Activated gamma-delta T cell treated with anti-CD3 and anti-CD28 coated beads, Interleukin-2, amount 50 U/mL, for 16 hours (primary cell): ENCODE data around the gene DGLUCY.
A peak's percentile ranks its signal among the peaks of the same experiment; 100 is the strongest.
"Not testable (repeated sequence)": the region's sequence is repeated elsewhere in the genome, so short reads cannot be mapped to it uniquely, and the experiment has no call there.

ENCODE experiments used
- DNase-seq: peaks from one replicate; pipeline ENCODE4 v3.0.0-alpha.2; 2020; ENCODE audit warnings: low read depth

The DGLUCY gene

GRCh38 chr14:91108941-91109611, 4.8 kb upstream of the DGLUCY start:
- no peak for DNase-seq

- DNase-seq, result no peak
Observed at GRCh38 chr14:91111443-91111842, 2.4 kb upstream of the DGLUCY start.

- DNase-seq, result no peak
Observed at GRCh38 chr14:91112194-91112593, 1.7 kb upstream of the DGLUCY start.

GRCh38 chr14:91114079-91115065, 499 bp downstream of the DGLUCY start:
- DNase-seq, result peak; percentile 36

- no peak for DNase-seq
Observed at GRCh38 chr14:91115986-91116770, 2.3 kb downstream of the DGLUCY start.

- peak; percentile 24 for DNase-seq
Observed at GRCh38 chr14:91116913-91117588, 3.2 kb downstream of the DGLUCY start.

GRCh38 chr14:91117960-91118359, 4.1 kb downstream of the DGLUCY start:
- DNase-seq, result no peak

- no peak for DNase-seq
Observed at GRCh38 chr14:91118511-91119068, 4.7 kb downstream of the DGLUCY start.

- no peak for DNase-seq
Observed at GRCh38 chr14:91119556-91120311, 5.9 kb downstream of the DGLUCY start.

- DNase-seq, result no peak
Observed at GRCh38 chr14:91123201-91123600, 9.3 kb downstream of the DGLUCY start.

GRCh38 chr14:91124406-91125270, 10.8 kb downstream of the DGLUCY start:
- DNase-seq, result not testable (repeated sequence)

GRCh38 chr14:91125271-91125660, 11.4 kb downstream of the DGLUCY start:
- DNase-seq, result no peak

- DNase-seq, result no peak
Observed at GRCh38 chr14:91125801-91126200, 11.9 kb downstream of the DGLUCY start.

GRCh38 chr14:91126761-91127160, 12.9 kb downstream of the DGLUCY start:
- no peak for DNase-seq

GRCh38 chr14:91127401-91127801, 13.5 kb downstream of the DGLUCY start:
- DNase-seq, result no peak

GRCh38 chr14:91127924-91128323, 14.1 kb downstream of the DGLUCY start:
- DNase-seq, result no peak

- no peak for DNase-seq
Observed at GRCh38 chr14:91128699-91129098, 14.8 kb downstream of the DGLUCY start.

- DNase-seq, result no peak
Observed at GRCh38 chr14:91129261-91129660, 15.4 kb downstream of the DGLUCY start.

GRCh38 chr14:91135039-91135438, 21.2 kb downstream of the DGLUCY start:
- no peak for DNase-seq
